ENCODE results near the gene GJD3. TPM values are rescaled to one million over a fixed set of nuclear protein-coding genes. Genes with fewer than 3 reads are reported as not detected.

Gene GJD3
- polyA plus RNA-seq, 1 donor from 2014 or later = not detected

DNA sequence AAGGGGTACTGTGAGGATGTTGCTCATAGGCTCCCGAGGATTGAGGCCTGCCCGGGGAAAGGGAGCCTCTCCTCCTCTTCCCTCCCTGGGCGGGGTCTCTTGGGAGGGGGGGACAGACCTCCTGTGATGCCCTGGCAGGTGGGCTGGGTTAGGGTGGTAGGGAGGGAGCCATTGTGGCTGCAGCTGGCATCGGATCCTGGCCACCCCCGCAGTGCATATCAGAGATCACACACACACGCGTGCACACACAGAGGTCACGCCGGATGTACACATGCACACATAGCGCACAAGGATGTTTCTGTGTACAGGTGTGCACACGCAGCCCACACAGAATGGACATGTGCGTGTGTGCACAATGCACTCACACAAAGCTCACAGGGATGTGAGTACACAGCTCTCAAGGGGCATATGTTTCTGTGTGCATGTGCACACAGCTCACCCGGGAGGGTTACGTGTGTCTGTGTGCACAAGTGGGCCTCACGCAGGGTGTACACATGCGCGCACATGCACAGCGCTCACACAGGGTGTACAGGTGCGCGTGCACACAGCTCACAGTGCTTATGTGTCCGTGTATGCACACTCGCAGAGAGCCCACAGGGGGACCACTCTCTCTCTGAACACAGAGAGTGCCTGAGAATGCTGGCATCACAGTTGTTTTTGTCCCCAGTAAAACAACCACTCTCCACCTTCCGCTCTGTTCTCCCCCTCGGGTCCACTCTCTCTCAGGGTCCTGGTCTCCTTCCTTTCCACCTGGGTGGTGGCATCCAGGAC is 2.4 kb downstream of the GJD3 start:
- Mint-ChIP-seq H3K4me3 (peak overlapping the region in 3 of 4 donors; percentile 15 to 66 (median 61)), H3K27ac (peak overlapping the region in 2 of 3 donors; percentile 8 to 50), H3K36me3 (no peaks in the 10 kb centered on the region), H3K27me3 (peaks cover 14% of the 10 kb centered on the region), H3K9me3 (no peaks in the 10 kb centered on the region), H3K4me1 (peaks cover 4 to 11% (median 6%) of the 10 kb centered on the region in 3 donors)

DNA sequence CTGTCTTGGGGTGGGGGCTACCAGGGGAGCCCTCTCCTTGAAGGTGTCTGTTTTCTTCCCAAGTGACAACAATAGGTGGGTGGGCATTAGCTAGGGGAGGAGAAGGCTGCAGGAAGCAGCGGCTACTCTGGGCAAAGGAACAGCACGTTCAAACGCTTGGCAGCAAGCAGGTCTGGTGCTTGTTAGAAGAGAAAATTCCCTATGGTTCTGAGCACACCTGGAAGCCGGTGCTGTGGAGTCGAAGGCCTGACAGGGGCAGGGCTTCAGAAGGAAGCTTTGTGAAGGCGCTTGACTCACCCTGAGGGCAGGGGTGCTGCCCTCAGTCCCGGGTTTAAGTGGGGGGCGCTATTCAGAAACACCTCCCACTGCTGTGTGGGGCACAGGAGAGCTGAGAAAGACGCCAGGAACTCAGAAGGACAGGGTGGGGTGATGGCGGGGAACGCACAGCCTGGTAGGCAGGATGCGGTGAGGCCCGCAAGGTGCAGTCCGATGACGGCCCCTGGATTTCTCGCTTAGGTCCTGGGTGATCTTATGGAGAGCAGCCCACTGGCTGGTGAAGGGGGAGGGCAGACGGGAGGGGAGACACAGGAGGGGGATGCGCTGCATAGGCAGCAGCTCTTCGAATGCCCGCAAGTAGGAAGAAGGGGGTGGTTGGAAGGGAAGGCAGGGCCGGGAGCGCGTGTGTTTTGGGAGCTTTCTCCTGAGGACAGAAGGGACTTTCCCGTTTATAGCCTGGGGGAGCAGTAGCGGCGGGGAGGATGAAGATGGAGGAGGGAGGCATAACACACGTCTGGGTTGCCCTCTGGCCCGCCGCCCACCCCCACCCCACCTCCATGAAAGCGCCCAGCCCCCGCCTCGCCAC is 3.2 kb downstream of the GJD3 start:
- Mint-ChIP-seq H3K9me3 (no peaks in the 10 kb centered on the region), H3K4me3 (peak overlapping the region in 3 of 4 donors; percentile 25 to 66 (median 51)), H3K36me3 (peaks cover 2% of the 10 kb centered on the region), H3K27me3 (peaks cover 14% of the 10 kb centered on the region), H3K27ac (peak overlapping the region in 1 of 3 donors; percentile 28), H3K4me1 (peaks cover 4 to 11% (median 6%) of the 10 kb centered on the region in 3 donors)

DNA sequence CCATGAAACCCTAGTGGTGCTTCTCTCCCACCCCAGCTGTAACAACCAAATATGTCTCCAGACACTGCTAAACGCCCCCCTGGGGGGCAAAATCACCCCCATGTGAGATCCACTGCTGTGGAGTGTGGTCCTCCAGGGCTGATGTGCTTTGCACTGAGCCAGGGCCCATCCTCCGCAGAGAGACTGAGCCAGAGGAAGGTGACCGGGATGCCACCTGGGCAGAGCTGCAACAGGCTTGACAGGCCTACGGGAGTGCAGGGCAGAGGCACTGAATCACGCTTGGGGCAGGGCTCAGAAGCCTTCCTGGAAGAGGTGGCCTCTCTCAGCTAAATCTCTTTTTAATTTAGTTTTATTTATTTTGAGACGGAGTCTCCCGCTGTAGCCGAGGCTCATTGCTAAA is 4.4 kb downstream of the GJD3 start:
- peaks cover 14% of the 10 kb centered on the region for H3K27me3 Mint-ChIP-seq
- peaks cover 4 to 11% (median 6%) of the 10 kb centered on the region in 3 donors for H3K4me1 Mint-ChIP-seq
- no peaks in the 10 kb centered on the region for H3K9me3 Mint-ChIP-seq
- H3K27ac Mint-ChIP-seq = no peak overlapping the region
- H3K36me3 Mint-ChIP-seq = peaks cover 2% of the 10 kb centered on the region
- H3K4me3 Mint-ChIP-seq = no peak overlapping the region

DNA sequence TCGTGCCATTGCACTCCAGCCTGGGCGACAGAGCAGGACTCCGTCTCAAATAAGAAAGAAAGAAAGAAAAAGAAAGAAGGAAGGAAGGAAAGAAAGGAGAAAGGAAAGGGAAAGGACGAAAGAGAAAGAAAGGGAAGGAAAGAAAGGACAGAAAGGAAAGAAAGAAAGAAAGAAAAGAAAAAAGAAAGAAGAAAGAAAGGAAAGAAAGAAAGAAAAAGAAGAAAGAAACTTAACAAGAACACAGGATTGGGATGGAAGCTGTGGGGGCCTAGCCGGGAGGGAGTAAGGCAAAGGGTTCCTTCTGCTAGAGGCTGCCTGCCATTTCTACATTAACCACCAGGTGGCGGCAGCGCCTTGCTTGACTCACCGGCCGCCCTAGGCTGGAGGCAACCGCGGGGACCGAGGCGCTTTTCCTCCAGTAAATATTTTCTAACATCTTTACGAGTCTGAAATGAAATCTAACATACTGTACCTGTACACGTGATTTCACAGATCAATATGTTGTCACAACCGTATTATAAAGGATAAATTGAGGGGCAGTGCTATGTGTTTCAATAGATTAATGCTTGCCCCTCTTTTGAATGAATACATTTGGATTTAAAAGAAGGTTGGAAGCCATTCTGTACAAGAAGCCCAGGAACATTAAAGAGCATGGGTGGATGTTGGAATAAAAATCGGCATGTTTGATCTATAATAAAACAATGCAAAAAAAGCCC is 6.1 kb downstream of the GJD3 start:
- Mint-ChIP-seq H3K27ac (peak overlapping the region; percentile 13 to 64 (median 53)), H3K27me3 (peaks cover 14% of the 10 kb centered on the region), H3K4me3 (peak overlapping the region in 3 of 4 donors; percentile 53 to 70 (median 59)), H3K9me3 (no peaks in the 10 kb centered on the region), H3K36me3 (peaks cover 2% of the 10 kb centered on the region), H3K4me1 (peaks cover 6 to 11% (median 6%) of the 10 kb centered on the region in 3 donors)

DNA sequence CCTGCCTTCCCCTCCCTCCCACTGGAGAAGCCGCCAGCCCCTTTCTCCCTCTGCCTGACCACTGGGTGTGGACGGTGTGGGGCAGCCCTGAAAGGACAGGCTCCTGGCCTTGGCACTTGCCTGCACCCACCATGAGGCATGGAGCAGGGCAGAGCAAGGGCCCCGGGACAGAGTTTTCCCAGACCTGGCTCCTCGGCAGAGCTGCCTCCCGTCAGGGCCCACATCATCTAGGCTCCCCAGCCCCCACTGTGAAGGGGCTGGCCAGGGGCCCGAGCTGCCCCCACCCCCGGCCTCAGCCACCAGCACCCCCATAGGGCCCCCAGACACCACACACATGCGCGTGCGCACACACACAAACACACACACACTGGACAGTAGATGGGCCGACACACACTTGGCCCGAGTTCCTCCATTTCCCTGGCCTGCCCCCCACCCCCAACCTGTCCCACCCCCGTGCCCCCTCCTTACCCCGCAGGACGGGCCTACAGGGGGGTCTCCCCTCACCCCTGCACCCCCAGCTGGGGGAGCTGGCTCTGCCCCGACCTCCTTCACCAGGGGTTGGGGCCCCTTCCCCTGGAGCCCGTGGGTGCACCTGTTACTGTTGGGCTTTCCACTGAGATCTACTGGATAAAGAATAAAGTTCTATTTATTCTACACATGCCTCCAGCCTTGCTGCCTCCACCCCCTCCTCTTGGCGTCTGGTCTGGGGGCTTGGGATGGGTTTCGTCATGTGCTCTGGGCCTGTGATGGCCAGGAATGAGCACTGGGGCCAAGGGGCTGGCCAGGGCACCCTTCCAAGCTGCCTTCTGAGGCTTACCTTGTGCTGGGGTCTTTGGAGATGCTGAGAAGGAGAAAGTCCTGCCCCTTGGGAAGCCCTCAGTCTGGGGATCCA is 7.3 kb downstream of the GJD3 start:
- no peaks in the 10 kb centered on the region for H3K9me3 Mint-ChIP-seq
- peaks cover 12 to 16% (median 13%) of the 10 kb centered on the region in 3 donors for H3K4me1 Mint-ChIP-seq
- H3K36me3 Mint-ChIP-seq = peaks cover 3% of the 10 kb centered on the region
- H3K27me3 Mint-ChIP-seq = peaks cover 9% of the 10 kb centered on the region
- H3K27ac Mint-ChIP-seq = peak overlapping the region in 1 of 3 donors; percentile 53
- H3K4me3 Mint-ChIP-seq = no peak overlapping the region

DNA sequence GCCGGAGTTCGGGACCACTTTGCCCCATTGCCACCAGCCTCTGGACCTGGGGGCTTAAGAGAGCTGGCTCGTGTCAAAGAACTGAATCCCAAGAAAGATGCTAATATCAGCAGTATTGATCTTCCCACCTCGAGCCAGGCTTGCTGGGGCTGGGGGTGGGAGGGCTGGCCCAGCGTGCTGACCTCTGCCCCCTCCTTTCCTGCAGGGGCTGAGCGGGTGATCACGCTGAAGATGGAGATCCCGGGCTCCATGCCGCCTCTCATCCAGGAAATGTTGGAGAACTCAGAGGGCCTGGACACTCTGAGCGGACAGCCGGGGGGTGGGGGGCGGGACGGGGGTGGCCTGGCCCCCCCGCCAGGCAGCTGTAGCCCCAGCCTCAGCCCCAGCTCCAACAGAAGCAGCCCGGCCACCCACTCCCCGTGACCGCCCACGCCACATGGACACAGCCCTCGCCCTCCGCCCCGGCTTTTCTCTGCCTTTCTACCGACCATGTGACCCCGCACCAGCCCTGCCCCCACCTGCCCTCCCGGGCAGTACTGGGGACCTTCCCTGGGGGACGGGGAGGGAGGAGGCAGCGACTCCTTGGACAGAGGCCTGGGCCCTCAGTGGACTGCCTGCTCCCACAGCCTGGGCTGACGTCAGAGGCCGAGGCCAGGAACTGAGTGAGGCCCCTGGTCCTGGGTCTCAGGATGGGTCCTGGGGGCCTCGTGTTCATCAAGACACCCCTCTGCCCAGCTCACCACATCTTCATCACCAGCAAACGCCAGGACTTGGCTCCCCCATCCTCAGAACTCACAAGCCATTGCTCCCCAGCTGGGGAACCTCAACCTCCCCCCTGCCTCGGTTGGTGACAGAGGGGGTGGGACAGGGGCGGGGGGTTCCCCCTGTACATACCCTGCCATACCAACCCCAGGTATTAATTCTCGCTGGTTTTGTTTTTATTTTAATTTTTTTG is 8.5 kb downstream of the GJD3 start:
- H3K27ac Mint-ChIP-seq = no peak overlapping the region
- peaks cover 7% of the 10 kb centered on the region for H3K27me3 Mint-ChIP-seq
- H3K36me3 Mint-ChIP-seq = peaks cover 3% of the 10 kb centered on the region
- H3K4me3 Mint-ChIP-seq = no peak overlapping the region
- H3K4me1 Mint-ChIP-seq = peaks cover 13 to 17% (median 16%) of the 10 kb centered on the region in 3 donors
- no peaks in the 10 kb centered on the region for H3K9me3 Mint-ChIP-seq

DNA sequence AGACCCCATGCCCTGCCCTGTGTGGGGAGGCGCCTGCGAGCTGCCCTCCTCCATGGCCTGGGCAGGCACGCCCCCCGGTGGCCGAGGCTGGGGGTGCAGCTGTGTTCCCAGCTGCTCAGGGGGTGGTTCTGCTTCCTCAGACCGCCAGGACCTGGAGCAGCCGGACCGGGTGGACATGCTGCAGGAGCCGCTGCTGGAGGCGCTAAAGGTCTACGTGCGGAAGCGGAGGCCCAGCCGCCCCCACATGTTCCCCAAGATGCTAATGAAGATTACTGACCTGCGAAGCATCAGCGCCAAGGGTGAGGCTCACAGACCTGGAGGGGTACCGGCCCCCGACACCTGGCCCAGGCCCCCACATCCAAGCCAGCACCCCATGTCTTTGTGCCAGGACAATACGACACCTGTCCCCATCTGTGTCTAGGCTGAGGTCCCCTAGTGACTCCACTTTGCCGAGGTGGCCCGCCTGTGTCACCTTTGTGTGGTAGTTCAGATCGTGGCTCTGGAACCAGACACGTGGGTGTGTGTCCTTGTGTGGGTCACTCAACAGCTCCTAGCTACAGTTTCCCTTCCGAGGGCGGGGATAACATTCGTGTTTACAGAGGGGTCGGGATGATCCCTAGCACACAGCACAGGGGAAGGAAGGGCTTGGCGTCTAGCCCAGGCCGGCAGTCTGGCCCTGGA is 9.3 kb downstream of the GJD3 start:
- peak overlapping the region in 1 of 3 donors; percentile 45 for H3K27ac Mint-ChIP-seq
- H3K4me1 Mint-ChIP-seq = peaks cover 13 to 17% (median 16%) of the 10 kb centered on the region in 3 donors
- H3K4me3 Mint-ChIP-seq = peak overlapping the region in 2 of 4 donors; percentile 29 to 41
- H3K9me3 Mint-ChIP-seq = no peaks in the 10 kb centered on the region
- H3K36me3 Mint-ChIP-seq = peaks cover 3% of the 10 kb centered on the region
- H3K27me3 Mint-ChIP-seq = no peaks in the 10 kb centered on the region

DNA sequence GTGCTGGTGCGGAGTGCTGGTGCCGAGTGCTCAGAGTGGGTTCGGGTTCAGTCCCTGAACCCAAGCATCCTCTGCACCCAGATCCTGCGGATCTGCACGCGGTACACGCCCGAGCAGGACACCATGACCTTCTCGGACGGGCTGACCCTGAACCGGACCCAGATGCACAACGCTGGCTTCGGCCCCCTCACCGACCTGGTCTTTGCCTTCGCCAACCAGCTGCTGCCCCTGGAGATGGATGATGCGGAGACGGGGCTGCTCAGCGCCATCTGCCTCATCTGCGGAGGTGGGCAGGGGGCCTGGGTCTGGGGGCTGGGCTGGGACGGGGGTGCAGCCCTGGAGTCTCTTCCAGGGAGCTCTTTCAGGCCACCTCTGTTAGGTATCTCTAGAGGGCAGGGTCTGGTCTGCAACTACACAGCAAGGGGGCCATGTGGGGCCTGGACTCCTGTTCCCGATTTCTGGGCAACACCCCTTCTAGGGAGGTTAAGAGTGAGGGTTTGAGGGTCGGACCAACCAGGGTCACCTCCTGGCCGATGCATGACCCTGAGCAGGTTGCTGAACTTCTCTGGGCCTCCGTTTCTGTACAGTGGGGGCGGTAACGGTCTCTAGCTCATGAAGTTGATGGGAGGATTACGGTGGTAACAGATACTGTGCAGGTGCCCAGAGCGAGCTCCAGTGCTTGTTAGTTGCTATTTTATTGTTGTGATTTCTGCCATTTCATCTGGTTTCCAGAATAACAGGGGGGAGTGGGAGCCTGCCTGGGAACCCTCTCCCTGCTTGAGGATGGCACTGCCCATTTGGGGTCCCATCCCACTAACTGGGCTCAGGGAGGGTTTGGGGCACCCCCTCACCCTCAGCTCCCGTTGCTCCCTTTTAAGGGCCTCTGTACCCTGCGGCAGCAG is 10.1 kb downstream of the GJD3 start:
- Mint-ChIP-seq H3K4me3 (peak overlapping the region in 2 of 4 donors; percentile 29 to 41), H3K4me1 (peaks cover 13 to 18% (median 17%) of the 10 kb centered on the region in 3 donors), H3K9me3 (no peaks in the 10 kb centered on the region), H3K36me3 (peaks cover 3% of the 10 kb centered on the region), H3K27ac (peak overlapping the region in 2 of 3 donors; percentile 39 to 45), H3K27me3 (no peaks in the 10 kb centered on the region)

DNA sequence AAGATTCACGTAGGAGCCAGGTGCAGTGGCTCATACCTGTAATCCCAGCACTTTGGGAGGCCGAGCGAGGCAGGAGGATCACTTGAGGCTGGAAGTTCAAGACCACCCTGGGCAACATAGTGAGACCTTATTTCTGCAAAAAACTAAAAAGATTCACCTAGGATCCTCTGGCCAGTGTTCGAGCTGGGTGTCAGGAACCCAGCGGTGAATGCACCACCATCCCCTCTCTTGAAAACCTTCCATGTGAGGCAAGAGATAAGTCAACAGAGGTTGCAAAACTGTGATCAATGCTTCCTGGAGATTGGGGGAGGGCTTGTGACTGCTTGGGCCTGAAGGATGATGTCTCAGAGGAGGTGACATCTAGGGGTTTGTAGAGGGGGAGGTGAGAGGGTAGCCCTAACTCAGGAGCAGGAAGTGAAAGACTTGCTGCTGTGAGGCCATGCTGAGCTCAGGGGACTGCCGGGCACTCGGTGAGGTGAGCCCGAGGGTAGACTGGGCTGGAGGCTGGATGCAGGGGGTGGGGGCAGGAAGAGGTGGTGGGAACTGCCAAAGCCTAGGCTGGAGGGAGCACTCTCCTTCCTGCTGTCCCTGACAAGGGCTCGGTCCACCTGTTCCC is 11.7 kb downstream of the GJD3 start:
- Mint-ChIP-seq H3K36me3 (peaks cover 6% of the 10 kb centered on the region), H3K4me3 (no peak overlapping the region), H3K9me3 (no peaks in the 10 kb centered on the region), H3K4me1 (peaks cover 7 to 19% (median 18%) of the 10 kb centered on the region in 3 donors), H3K27me3 (no peaks in the 10 kb centered on the region), H3K27ac (peak overlapping the region in 1 of 3 donors; percentile 49)

DNA sequence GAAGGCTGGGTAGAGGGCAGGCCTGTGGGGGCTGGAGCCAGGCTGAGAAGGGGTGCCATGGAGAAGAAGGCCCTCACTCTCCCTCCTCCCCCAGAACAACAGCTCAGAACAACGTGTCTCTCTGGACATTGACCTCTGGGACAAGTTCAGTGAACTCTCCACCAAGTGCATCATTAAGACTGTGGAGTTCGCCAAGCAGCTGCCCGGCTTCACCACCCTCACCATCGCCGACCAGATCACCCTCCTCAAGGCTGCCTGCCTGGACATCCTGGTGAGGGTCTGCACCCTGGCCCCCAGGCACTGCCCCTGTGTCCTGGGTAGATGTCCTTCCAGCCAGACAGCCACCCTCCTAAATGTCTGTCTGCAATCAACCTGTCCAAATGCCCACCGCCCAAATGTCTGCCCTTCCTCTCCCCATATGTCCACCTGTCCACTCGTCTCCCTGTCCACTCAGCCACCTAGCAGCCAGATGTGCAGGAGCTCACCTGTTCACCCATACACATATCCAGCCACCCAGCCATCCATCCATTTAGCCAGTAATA is 12.2 kb downstream of the GJD3 start:
- Mint-ChIP-seq H3K4me1 (peaks cover 7 to 23% (median 22%) of the 10 kb centered on the region in 3 donors), H3K36me3 (peaks cover 6% of the 10 kb centered on the region), H3K9me3 (no peaks in the 10 kb centered on the region), H3K27ac (peak overlapping the region in 1 of 3 donors; percentile 49), H3K27me3 (no peaks in the 10 kb centered on the region), H3K4me3 (no peak overlapping the region)
